OCI-LY7 (cell line): ENCODE results near the gene KRT6A.

Experiments used
- EZH2phosphoT487 ChIP-seq: fragments of 200-600 bp; sonication (generic); IDR thresholded peaks from 2 replicates; pipeline ENCODE4 v1.6.1; 2018; ENCODE audit warnings: low read depth, borderline replicate concordance, mild to moderate bottlenecking, mixed run types, antibody characterized with exemption, low read length, moderate library complexity, mixed read lengths
- TF ChIP-seq, protein P1 (sequence below): fragments of 200-600 bp; sonication (generic); conservative IDR thresholded peaks from 2 replicates; pipeline ENCODE4 v1.5.1; 2014; ENCODE audit warnings: mild to moderate bottlenecking, antibody characterized with exemption, low read length, moderate library complexity, mixed read lengths

DNA sequence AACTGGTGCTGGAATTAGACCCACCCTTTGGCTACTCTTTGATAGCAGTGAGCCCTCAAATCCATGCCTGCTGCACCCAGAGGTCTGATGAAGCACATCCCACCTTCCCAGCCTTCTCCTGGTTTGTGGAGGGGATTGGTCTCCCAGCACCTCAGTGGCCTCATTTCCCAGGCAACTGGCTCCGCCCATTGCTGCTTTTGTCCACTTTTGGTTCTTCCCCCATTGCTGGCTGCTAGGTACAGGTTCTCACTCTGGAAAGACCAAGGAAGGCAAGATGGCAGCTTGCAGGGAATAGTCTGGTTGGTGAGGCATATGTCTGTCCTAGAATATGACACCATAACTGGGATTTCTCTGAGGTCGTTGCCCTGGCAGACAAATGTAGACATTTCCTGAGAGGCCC, 37.3 kb upstream of the KRT6A start:
- TF ChIP-seq, protein P1, sequence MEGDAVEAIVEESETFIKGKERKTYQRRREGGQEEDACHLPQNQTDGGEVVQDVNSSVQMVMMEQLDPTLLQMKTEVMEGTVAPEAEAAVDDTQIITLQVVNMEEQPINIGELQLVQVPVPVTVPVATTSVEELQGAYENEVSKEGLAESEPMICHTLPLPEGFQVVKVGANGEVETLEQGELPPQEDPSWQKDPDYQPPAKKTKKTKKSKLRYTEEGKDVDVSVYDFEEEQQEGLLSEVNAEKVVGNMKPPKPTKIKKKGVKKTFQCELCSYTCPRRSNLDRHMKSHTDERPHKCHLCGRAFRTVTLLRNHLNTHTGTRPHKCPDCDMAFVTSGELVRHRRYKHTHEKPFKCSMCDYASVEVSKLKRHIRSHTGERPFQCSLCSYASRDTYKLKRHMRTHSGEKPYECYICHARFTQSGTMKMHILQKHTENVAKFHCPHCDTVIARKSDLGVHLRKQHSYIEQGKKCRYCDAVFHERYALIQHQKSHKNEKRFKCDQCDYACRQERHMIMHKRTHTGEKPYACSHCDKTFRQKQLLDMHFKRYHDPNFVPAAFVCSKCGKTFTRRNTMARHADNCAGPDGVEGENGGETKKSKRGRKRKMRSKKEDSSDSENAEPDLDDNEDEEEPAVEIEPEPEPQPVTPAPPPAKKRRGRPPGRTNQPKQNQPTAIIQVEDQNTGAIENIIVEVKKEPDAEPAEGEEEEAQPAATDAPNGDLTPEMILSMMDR: no peak
- no peak for TF ChIP-seq EZH2phosphoT487
